Measurements from ENCODE around the gene CDRT4.
A peak's percentile ranks its signal among the peaks of the same experiment; 100 is the strongest.

Gene CDRT4

DNA sequence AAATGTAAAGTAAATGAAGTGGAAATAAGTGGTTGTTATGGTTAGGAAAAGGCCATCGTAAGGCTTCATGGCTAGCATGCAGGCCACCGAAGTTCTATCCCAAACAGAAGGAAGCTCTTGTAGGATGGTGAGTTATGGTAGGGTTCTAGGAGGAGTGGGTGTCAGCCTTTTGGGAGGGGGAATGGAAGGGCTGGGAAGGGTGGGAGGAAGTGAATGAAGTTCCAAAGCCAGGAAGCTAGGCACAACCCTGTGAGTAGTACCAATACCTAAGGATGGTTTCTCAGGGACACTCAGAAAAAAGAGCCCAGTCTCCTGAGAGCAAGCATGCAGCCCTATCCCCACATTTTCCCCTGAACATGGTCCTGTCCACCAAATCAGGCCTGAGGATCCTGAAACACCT is 36.3 kb upstream of the CDRT4 start:
- H3K4me3 ChIP-seq (ENCODE audit: low read depth in 1 of 2, low read length in 2 of 2), result no peak overlapping the region
- TF ChIP-seq, protein P1, sequence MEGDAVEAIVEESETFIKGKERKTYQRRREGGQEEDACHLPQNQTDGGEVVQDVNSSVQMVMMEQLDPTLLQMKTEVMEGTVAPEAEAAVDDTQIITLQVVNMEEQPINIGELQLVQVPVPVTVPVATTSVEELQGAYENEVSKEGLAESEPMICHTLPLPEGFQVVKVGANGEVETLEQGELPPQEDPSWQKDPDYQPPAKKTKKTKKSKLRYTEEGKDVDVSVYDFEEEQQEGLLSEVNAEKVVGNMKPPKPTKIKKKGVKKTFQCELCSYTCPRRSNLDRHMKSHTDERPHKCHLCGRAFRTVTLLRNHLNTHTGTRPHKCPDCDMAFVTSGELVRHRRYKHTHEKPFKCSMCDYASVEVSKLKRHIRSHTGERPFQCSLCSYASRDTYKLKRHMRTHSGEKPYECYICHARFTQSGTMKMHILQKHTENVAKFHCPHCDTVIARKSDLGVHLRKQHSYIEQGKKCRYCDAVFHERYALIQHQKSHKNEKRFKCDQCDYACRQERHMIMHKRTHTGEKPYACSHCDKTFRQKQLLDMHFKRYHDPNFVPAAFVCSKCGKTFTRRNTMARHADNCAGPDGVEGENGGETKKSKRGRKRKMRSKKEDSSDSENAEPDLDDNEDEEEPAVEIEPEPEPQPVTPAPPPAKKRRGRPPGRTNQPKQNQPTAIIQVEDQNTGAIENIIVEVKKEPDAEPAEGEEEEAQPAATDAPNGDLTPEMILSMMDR (IDR thresholded peaks at IDR 0.05; ENCODE audit: borderline replicate concordance, extremely low read depth, low read length, poor library complexity, severe bottlenecking), result no peak
- TF ChIP-seq EZH2 (IDR thresholded peaks at IDR 0.05; ENCODE audit: borderline replicate concordance, low read depth, low read length, severe bottlenecking), result no peak
- no peaks in the 10 kb centered on the region for H3K4me1 ChIP-seq (ENCODE audit: insufficient read depth, low read length)
- H4K20me1 ChIP-seq (ENCODE audit: insufficient read depth, low read length), result no peaks in the 10 kb centered on the region
- H3K36me3 ChIP-seq (ENCODE audit: insufficient read depth, low read length), result no peaks in the 10 kb centered on the region
- no peaks in the 10 kb centered on the region for H3K79me2 ChIP-seq (ENCODE audit: insufficient read depth, low read length)
- no peak overlapping the region for H3K27ac ChIP-seq (ENCODE audit: low read length)
- H3K9me3 ChIP-seq (ENCODE audit: insufficient read depth, low read length, severe bottlenecking), result no peaks in the 10 kb centered on the region
- H2AFZ ChIP-seq (ENCODE audit: low read depth, low read length), result no peak overlapping the region
- H3K27me3 ChIP-seq (ENCODE audit: insufficient read depth, low read length, poor library complexity), result no peaks in the 10 kb centered on the region
- ATAC-seq (ENCODE audit: insufficient read depth, low read depth) (no peak), DNase-seq (no peak)
- H3K9ac ChIP-seq (ENCODE audit: low read depth, low read length), result no peak overlapping the region
- no peak overlapping the region for H3K4me2 ChIP-seq (ENCODE audit: insufficient read depth, low read length)

DNA sequence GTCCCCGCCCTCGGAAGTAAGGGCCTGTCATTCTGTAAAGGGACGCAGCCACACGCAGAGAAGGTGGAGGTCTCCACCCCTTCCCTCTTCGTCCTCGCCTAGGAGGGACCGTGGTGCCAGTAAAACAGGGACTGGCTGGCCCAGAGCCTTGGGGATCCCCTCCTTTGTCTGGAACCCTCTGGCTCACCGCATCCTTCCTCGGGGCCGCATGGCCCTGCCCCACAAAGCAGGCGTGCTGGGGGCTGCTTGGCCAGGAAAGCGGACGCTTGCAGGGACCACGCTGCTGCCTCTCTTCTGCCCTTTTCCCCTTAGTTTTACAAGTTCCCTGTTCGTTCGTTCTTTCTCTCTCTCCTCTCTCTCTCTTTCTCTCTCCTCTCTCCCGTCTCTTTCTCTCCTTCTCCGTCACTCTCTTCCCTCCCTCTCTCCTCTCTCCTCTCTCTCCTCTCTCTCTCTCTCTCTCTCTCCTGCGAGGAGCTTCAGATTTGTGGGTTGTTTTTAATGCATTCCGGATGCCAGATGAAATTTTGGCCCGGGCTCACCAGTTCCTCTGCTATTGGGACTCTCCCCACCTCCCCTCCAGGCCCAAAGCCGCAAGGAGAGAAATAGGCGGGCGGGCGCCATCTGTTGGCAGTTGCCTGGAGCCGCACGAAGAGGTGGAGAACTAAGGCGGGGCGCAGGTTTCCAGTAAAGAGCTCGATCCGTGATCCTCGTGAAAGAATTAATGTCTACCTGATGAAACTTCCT is 35.1 kb upstream of the CDRT4 start:
- no peaks in the 10 kb centered on the region for H3K4me1 ChIP-seq (ENCODE audit: insufficient read depth, low read length)
- no peak overlapping the region for H2AFZ ChIP-seq (ENCODE audit: low read depth, low read length)
- H3K27ac ChIP-seq (ENCODE audit: low read length), result no peak overlapping the region
- no peak overlapping the region for H3K9ac ChIP-seq (ENCODE audit: low read depth, low read length)
- peak; percentile 72 for ATAC-seq (ENCODE audit: insufficient read depth, low read depth)
- H3K4me2 ChIP-seq (ENCODE audit: insufficient read depth, low read length), result no peak overlapping the region
- H3K36me3 ChIP-seq (ENCODE audit: insufficient read depth, low read length), result no peaks in the 10 kb centered on the region
- no peaks in the 10 kb centered on the region for H4K20me1 ChIP-seq (ENCODE audit: insufficient read depth, low read length)
- H3K79me2 ChIP-seq (ENCODE audit: insufficient read depth, low read length), result no peaks in the 10 kb centered on the region
- no peaks in the 10 kb centered on the region for H3K9me3 ChIP-seq (ENCODE audit: insufficient read depth, low read length, severe bottlenecking)
- peak; percentile 59 for DNase-seq
- TF ChIP-seq EZH2 (IDR thresholded peaks at IDR 0.05; ENCODE audit: borderline replicate concordance, low read depth, low read length, severe bottlenecking), result no peak
- TF ChIP-seq, protein P1 (IDR thresholded peaks at IDR 0.05; ENCODE audit: borderline replicate concordance, extremely low read depth, low read length, poor library complexity, severe bottlenecking), result peak; percentile 58
- no peak overlapping the region for H3K4me3 ChIP-seq (ENCODE audit: low read depth in 1 of 2, low read length in 2 of 2)
- H3K27me3 ChIP-seq (ENCODE audit: insufficient read depth, low read length, poor library complexity), result no peaks in the 10 kb centered on the region

DNA sequence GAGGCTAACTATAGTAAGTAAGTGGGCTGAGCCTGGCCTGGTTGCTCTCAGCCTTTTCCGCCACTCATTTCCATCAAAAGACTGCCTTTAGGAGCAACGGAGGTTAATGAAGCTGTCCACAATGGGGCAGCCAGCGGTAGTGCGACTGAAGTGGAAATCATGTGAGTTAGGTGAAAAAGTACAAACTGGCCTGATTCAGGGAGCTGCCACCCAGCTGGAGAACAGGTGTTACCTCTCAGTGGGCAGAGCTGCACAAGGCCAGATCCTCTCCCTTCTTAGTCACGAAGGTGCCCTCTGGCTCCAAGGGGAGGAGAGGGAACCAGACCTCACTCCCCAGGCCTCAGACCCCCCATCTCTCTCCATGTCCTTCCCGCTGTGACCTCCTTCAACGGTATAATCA is 34.4 kb upstream of the CDRT4 start:
- no peak for DNase-seq
- no peak overlapping the region for H3K4me2 ChIP-seq (ENCODE audit: insufficient read depth, low read length)

More for the DNA sequence above, 34.4 kb upstream of the CDRT4 start:
- Histone ChIP-seq H3K9me3 (ENCODE audit: insufficient read depth, low read length, severe bottlenecking) (no peaks in the 10 kb centered on the region), H4K20me1 (ENCODE audit: insufficient read depth, low read length) (no peaks in the 10 kb centered on the region), H3K4me1 (ENCODE audit: insufficient read depth, low read length) (no peaks in the 10 kb centered on the region), H3K36me3 (ENCODE audit: insufficient read depth, low read length) (no peaks in the 10 kb centered on the region), H3K4me3 (ENCODE audit: low read depth in 1 of 2, low read length in 2 of 2) (no peak overlapping the region), H2AFZ (ENCODE audit: low read depth, low read length) (no peak overlapping the region), H3K79me2 (ENCODE audit: insufficient read depth, low read length) (no peaks in the 10 kb centered on the region), H3K9ac (ENCODE audit: low read depth, low read length) (no peak overlapping the region), H3K27me3 (ENCODE audit: insufficient read depth, low read length, poor library complexity) (no peaks in the 10 kb centered on the region), H3K27ac (ENCODE audit: low read length) (no peak overlapping the region)
- TF ChIP-seq, protein P1 (IDR thresholded peaks at IDR 0.05; ENCODE audit: borderline replicate concordance, extremely low read depth, low read length, poor library complexity, severe bottlenecking), result no peak
- TF ChIP-seq EZH2 (IDR thresholded peaks at IDR 0.05; ENCODE audit: borderline replicate concordance, low read depth, low read length, severe bottlenecking), result no peak
- no peak for ATAC-seq (ENCODE audit: insufficient read depth, low read depth)

All from DND-41 (cell line).